ENCODE results near the gene IGFLR1. TPM values are rescaled to one million over a fixed set of nuclear protein-coding genes. Genes with fewer than 3 reads are reported as not detected.

The IGFLR1 gene
- total and polyA plus RNA-seq, 2 of the 4 experiments (the other 2 are of a cell fraction): 0.72 to 2.7 TPM

- no peak overlapping the region for H4K5ac ChIP-seq (ENCODE audit: low read depth, low read length)
- H2BK20ac ChIP-seq (ENCODE audit: low read depth, low read length): no peak overlapping the region
- in situ Hi-C loops (cut with MboI; ENCODE audit: low sequenced_read_pairs) (no loop called here), dilution Hi-C loops (cut with HindIII; ENCODE audit: low sequenced_read_pairs, unreplicated experiment) (no loop called here), intact Hi-C loops (cut with micrococcal nuclease) (no loop called here)
- H3K27ac ChIP-seq (ENCODE audit: insufficient read depth, low read length): no peak overlapping the region
- no peak overlapping the region for H4K8ac ChIP-seq (ENCODE audit: low read depth in 2 of 2, low read length in 2 of 2)
- no peaks in the 10 kb centered on the region for H3K4me1 ChIP-seq (ENCODE audit: control insufficient read depth, insufficient read depth, low read length)
- H3K14ac ChIP-seq (replicated peaks; ENCODE audit: low read depth, low read length): no peak overlapping the region
- ChIA-PET POLR2A (ENCODE audit: unreplicated experiment) (no interaction called here), CTCF (no interaction called here)
- H4K91ac ChIP-seq (ENCODE audit: insufficient read depth, low read depth, low read length): no peak overlapping the region
- H2BK120ac ChIP-seq (ENCODE audit: low read depth, low read length): no peak overlapping the region
- no peak overlapping the region for H2AK9ac ChIP-seq (replicated peaks; ENCODE audit: low read depth, low read length, poor library complexity)
- no peak overlapping the region for H2BK15ac ChIP-seq (ENCODE audit: low read depth, low read length)
- H3K9me1 ChIP-seq (ENCODE audit: insufficient read depth, low read length): no peaks in the 10 kb centered on the region
- no peaks in the 10 kb centered on the region; the same call in 1 of the 2 replicates for H3K36me3 ChIP-seq (ENCODE audit: control insufficient read depth, insufficient read depth, low read length)
- BruUV-seq (replicated peaks): no TSS peak
- no peak overlapping the region for H3K4me3 ChIP-seq (ENCODE audit: insufficient read depth, low read depth, low read length)
- no peak overlapping the region for H3K9ac ChIP-seq (ENCODE audit: low read depth, low read length)
- 73% methylated on average over 5 of the region's 11 CpGs; no CpG with 5 or more reads in 1 of the 2 experiments for WGBS, 2 experiments (ENCODE audit: extremely low coverage in 2 of 2, insufficient read length in 1 of 2)
- H3K4ac ChIP-seq (ENCODE audit: low read depth, low read length): no peak overlapping the region
- H3K79me1 ChIP-seq (ENCODE audit: low read depth in 1 of 2, low read length in 2 of 2): no peaks in the 10 kb centered on the region
- no peaks in the 10 kb centered on the region for H4K20me1 ChIP-seq (ENCODE audit: insufficient read depth, low read length)
- H3K9me3 ChIP-seq (ENCODE audit: control insufficient read depth, insufficient read depth, low read length): no peaks in the 10 kb centered on the region
- no peak overlapping the region for H2BK5ac ChIP-seq (ENCODE audit: low read depth, low read length, poor library complexity, severe bottlenecking)
- H3K23ac ChIP-seq (ENCODE audit: low read depth, low read length): no peak overlapping the region
- H2AFZ ChIP-seq (replicated peaks; ENCODE audit: low read length, poor library complexity): no peak overlapping the region
- H3K18ac ChIP-seq (ENCODE audit: low read depth, low read length): no peak overlapping the region
- DNase-seq (no peak), ATAC-seq (ENCODE audit: low read depth) (no peak)
- no peak for TF ChIP-seq CHD1 (IDR thresholded peaks at IDR 0.05; ENCODE audit: low read depth, low read length)
- TF ChIP-seq MXI1 (IDR thresholded peaks at IDR 0.05; ENCODE audit: borderline replicate concordance, low read depth, low read length): no peak
- no peak for TF ChIP-seq RCOR1 (IDR thresholded peaks at IDR 0.05; ENCODE audit: insufficient replicate concordance, low read length)
- no peak for TF ChIP-seq POLR2A (IDR thresholded peaks at IDR 0.05; ENCODE audit: low read depth, low read length)
- TF ChIP-seq MAFK (IDR thresholded peaks at IDR 0.05; ENCODE audit: low read depth, low read length): no peak
- no peak for TF ChIP-seq FOS (IDR thresholded peaks at IDR 0.05; ENCODE audit: low read depth, low read length)
- TF ChIP-seq RFX5 (IDR thresholded peaks at IDR 0.05; ENCODE audit: low read depth, low read length): no peak
- TF ChIP-seq BHLHE40 (IDR thresholded peaks at IDR 0.05; ENCODE audit: low read depth, low read length): no peak
- TF ChIP-seq USF2 (IDR thresholded peaks at IDR 0.05; ENCODE audit: low read depth, low read length): no peak
- no peak for TF ChIP-seq CEBPB (IDR thresholded peaks at IDR 0.05; ENCODE audit: low read depth, low read length)
- no peak for TF ChIP-seq ELK1 (IDR thresholded peaks at IDR 0.05; ENCODE audit: borderline replicate concordance, low read depth, low read length)
- TF ChIP-seq MAZ (IDR thresholded peaks at IDR 0.05; ENCODE audit: borderline replicate concordance, low read depth, low read length): no peak
- no peak for TF ChIP-seq NFE2L2 (IDR thresholded peaks at IDR 0.05; ENCODE audit: low read depth, low read length)
- no peak for TF ChIP-seq CTCF (conservative IDR thresholded peaks at IDR 0.05; ENCODE audit: low read depth, low read length)
- TF ChIP-seq RAD21 (IDR thresholded peaks at IDR 0.05; ENCODE audit: low read length): no peak
- TF ChIP-seq SMC3 (IDR thresholded peaks at IDR 0.05; ENCODE audit: low read depth, low read length): no peak
- H3K4me2 ChIP-seq (ENCODE audit: low read depth, low read length): no peak overlapping the region
- no peak overlapping the region for H3K56ac ChIP-seq (ENCODE audit: extremely low read depth, insufficient read depth, low read length)
- H2AK5ac ChIP-seq (ENCODE audit: low read depth, low read length): no peak overlapping the region
- H3K27me3 ChIP-seq (ENCODE audit: control insufficient read depth, insufficient read depth, low read length): no peaks in the 10 kb centered on the region; the same call in 1 of the 2 replicates
Observed at GRCh38 chr19:35789195-35789977, 47.1 kb upstream of the IGFLR1 start.
